Tibial artery (tissue), 4 donors: Measurements from ENCODE around the gene PSEN1.

ENCODE experiments used
- DNase-seq, 2 donors: peaks; one replicate each; pipeline ENCODE4 v3.0.0-alpha.2; 2019
- H3K27ac ChIP-seq, 2 donors: fragments of 200-600 bp; sonication (generic) in 1 of 2; 1 replicate in 1 of 2; 2 replicates in 1 of 2; pipeline ENCODE4 v1.5.1; 2018 to 2019; ENCODE audit warnings: mild to moderate bottlenecking in 1 of 2
- H3K27me3 ChIP-seq, 2 donors: fragments of 200-600 bp; sonication (generic) in 1 of 2; one replicate each; pipeline versions ENCODE4 v1.5.1 to v1.6.0; 2016 to 2019
- H3K36me3 ChIP-seq, 3 donors: fragments of 200-600 bp; sonication (generic) in 2 of 3; one replicate each; pipeline ENCODE4 v1.5.1; 2016 to 2019; ENCODE audit warnings: mild to moderate bottlenecking in 2 of 3
- H3K4me1 ChIP-seq, 4 donors: fragments of 200-600 bp; sonication (generic) in 2 of 4; 1 replicate in 3 of 4; 2 replicates in 1 of 4; pipeline ENCODE4 v1.5.1; 2016 to 2019
- H3K4me3 ChIP-seq, 2 donors: fragments of 200-600 bp; sonication (generic) in 1 of 2; 1 replicate in 1 of 2; 2 replicates in 1 of 2; pipeline ENCODE4 v1.5.1; 2018 to 2019; ENCODE audit warnings: mild to moderate bottlenecking in 2 of 2
- H3K9me3 ChIP-seq, 3 donors: fragments of 200-600 bp; sonication (generic) in 1 of 3; one replicate each; pipeline ENCODE4 v1.5.1; 2016 to 2019
- intact Hi-C: fragments of 100-400 bp; cut with DNase I; formaldehyde crosslinking; loops from one replicate; pipeline ENCODE4 v1.15.0; 2023; ENCODE audit warnings: low total_unique reads
- TF ChIP-seq, protein P1 (sequence below), 2 experiments: fragments of 200-600 bp in 1 of 2; fragments of 450-650 bp in 1 of 2; IDR thresholded peaks; one replicate each; pipeline ENCODE4 v1.5.1; 2017 to 2019; ENCODE audit warnings: antibody characterized with exemption in 2 of 2, mild to moderate bottlenecking in 1 of 2, moderate library complexity in 1 of 2

PSEN1 gene

DNA sequence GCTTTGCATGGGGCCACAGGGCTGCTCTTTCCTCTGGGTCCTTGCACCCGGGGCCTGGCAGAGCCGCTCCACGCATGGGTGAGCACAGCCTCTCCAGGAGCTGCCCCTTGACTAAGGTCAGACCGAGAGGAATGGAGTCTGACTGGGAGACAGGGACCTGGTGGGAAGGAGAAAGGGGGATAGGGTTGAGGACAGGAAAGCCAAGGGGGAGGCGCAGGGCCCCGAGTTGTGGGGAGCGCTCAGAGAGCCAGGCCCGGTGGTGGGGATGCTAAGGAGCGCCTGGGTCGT is 117.0 kb downstream of the PSEN1 start:
- no peaks in the 10 kb centered on the region for H3K4me1 ChIP-seq
- H3K27ac ChIP-seq = no peak overlapping the region
- no peaks in the 10 kb centered on the region for H3K27me3 ChIP-seq
- intact Hi-C loops = no loop called here
- TF ChIP-seq, protein P1, sequence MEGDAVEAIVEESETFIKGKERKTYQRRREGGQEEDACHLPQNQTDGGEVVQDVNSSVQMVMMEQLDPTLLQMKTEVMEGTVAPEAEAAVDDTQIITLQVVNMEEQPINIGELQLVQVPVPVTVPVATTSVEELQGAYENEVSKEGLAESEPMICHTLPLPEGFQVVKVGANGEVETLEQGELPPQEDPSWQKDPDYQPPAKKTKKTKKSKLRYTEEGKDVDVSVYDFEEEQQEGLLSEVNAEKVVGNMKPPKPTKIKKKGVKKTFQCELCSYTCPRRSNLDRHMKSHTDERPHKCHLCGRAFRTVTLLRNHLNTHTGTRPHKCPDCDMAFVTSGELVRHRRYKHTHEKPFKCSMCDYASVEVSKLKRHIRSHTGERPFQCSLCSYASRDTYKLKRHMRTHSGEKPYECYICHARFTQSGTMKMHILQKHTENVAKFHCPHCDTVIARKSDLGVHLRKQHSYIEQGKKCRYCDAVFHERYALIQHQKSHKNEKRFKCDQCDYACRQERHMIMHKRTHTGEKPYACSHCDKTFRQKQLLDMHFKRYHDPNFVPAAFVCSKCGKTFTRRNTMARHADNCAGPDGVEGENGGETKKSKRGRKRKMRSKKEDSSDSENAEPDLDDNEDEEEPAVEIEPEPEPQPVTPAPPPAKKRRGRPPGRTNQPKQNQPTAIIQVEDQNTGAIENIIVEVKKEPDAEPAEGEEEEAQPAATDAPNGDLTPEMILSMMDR (IDR thresholded peaks at IDR 0.05) = no peak
- DNase-seq = no peak
- H3K4me3 ChIP-seq = no peak overlapping the region
- no peaks in the 10 kb centered on the region for H3K9me3 ChIP-seq
- peaks cover 0 to 28% (median 0%) of the 10 kb centered on the region in 3 donors for H3K36me3 ChIP-seq

DNA sequence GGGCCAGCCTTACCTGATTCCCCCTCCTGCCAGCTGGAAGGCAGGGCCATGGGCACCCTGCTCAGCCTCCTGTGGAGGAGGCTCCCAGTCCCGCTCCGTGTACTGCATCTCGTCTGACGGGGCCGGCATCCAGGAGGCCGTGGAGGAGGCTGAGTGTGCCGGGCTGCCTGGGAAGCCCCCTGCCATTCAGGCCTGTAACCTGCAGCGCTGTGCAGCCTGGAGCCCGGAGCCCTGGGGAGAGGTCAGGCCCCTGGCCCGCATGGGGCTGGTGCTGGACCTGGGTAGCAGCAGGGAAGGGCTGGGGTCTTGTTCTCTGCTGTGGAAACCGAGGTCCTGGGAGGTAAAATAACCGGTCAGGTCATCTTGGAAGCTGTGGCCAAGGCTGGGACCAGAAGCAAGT is 117.4 kb downstream of the PSEN1 start:
- no peak overlapping the region for H3K4me3 ChIP-seq
- TF ChIP-seq, protein P1 (IDR thresholded peaks at IDR 0.05) = no peak
- no peaks in the 10 kb centered on the region for H3K27me3 ChIP-seq
- no peaks in the 10 kb centered on the region for H3K4me1 ChIP-seq
- peak in 1 of 2 donors; percentile 59 for DNase-seq
- H3K36me3 ChIP-seq = peaks cover 0 to 28% (median 0%) of the 10 kb centered on the region in 3 donors
- no peaks in the 10 kb centered on the region for H3K9me3 ChIP-seq
- intact Hi-C loops = no loop called here
- no peak overlapping the region for H3K27ac ChIP-seq

DNA sequence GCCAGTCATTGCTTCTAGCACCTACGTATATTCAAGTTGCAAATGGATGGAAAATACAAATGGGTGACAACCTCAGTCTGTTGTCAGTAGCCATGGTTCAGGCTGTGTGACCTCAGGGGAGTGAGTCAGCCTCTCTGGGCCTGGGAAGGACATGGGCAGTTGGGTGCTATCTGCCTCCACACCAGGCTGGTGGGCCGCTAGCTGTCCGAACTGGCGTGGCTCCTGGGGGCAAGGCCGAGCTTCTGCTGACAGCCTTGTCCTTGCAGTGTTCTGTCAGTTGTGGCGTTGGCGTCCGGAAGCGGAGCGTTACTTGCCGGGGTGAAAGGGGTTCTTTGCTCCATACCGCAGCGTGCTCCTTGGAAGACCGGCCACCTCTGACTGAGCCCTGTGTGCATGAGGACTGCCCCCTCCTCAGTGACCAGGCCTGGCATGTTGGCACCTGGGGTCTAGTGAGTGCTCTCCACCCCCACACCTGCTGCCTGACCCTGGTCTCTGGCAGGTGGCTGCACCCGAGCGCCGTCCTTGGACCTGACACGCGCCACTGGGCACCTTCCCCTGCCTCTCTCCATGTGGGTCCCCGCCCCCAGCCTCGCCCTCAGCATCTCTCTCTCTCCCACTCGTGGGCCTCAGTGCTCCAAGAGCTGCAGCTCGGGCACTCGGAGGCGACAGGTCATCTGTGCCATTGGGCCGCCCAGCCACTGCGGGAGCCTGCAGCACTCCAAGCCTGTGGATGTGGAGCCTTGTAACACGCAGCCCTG is 118.1 kb downstream of the PSEN1 start:
- intact Hi-C loops = no loop called here
- Histone ChIP-seq H3K27ac (no peak overlapping the region), H3K36me3 (peaks cover 0 to 29% (median 0%) of the 10 kb centered on the region in 3 donors), H3K9me3 (no peaks in the 10 kb centered on the region), H3K4me3 (no peak overlapping the region), H3K4me1 (no peaks in the 10 kb centered on the region), H3K27me3 (no peaks in the 10 kb centered on the region)
- TF ChIP-seq, protein P1 (IDR thresholded peaks at IDR 0.05) = no peak
- no peak for DNase-seq

DNA sequence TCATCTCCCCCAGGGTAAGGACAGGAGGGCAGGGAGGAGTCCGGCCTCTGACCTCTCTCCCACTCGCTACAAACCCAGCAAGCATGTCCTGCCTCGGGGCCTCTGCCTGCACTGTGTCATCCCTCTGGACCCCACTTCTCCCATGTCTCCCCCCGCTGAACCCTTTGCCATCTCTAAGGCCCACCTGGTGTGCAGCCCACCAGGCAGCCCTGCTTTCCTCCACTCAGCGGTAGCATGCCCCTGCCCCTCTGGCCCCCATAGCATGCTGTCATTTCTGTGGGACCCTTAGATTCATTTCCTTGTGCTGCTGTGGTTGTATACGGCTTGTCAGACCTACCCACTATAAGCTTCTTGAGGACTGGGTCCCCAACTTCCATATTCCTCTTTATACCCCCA is 118.7 kb downstream of the PSEN1 start:
- TF ChIP-seq, protein P1 (IDR thresholded peaks at IDR 0.05) = no peak
- Histone ChIP-seq H3K36me3 (peaks cover 0 to 32% (median 0%) of the 10 kb centered on the region in 3 donors), H3K9me3 (no peaks in the 10 kb centered on the region), H3K27ac (no peak overlapping the region), H3K27me3 (no peaks in the 10 kb centered on the region), H3K4me3 (no peak overlapping the region), H3K4me1 (no peaks in the 10 kb centered on the region)
- peak in 1 of 2 donors; percentile 38 for DNase-seq
- intact Hi-C loops = no loop called here

DNA sequence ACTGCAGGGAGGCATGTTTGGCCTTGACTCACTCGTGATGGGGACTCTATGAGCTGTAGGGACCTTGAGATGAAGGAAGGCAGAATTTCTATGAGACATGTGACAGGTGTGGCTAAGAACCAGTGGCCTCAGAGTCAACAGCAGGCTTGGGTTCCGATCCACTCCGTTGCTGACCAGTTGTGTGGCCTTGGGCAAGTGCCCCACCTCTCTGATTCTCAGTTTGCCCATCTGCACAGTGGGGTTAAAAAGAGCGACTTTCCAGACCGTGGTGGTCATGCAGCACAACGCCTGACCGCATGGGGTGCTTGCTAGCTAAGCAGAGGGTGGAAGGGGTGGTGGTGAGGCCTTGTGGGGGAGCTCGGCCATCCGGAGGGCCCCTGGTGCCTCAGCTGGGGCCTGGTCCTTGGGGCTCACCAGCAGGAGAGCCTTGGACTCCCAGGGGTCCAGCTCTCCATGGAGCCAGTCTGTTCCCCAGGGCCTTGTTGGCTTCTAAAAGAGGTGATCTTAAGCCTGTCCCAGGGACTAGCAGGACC is 119.5 kb downstream of the PSEN1 start:
- Histone ChIP-seq H3K4me1 (no peaks in the 10 kb centered on the region), H3K27me3 (no peaks in the 10 kb centered on the region), H3K36me3 (peaks cover 0 to 29% (median 0%) of the 10 kb centered on the region in 3 donors), H3K27ac (no peak overlapping the region), H3K9me3 (no peaks in the 10 kb centered on the region), H3K4me3 (no peak overlapping the region)
- peak in 1 of 2 donors; percentile 28 for DNase-seq
- intact Hi-C loops = no loop called here
- TF ChIP-seq, protein P1 (IDR thresholded peaks at IDR 0.05) = no peak
